Left ventricle myocardium superior (tissue), 1 donor: ENCODE measurements around the gene DCTD. TPM values are rescaled to one million over a fixed set of nuclear protein-coding genes. Genes with fewer than 3 reads are reported as not detected.

Experiments used
- ATAC-seq: fragments of 200-7000 bp; cut with Tn5 transposase; one replicate; pipeline ENCODE4 v1.9.1; 2020; ENCODE audit warnings: mild to moderate bottlenecking, moderate library complexity
- DNase-seq: peaks from one replicate; pipeline ENCODE4 v3.0.0-alpha.2; 2020
- intact Hi-C: fragments of 100-400 bp; cut with micrococcal nuclease; formaldehyde crosslinking; loops from one replicate; pipeline ENCODE4 v1.11.0; 2022
- long read RNA-seq: library from polyadenylated mRNA; unstranded; transcript quantifications from one replicate; pipeline ENCODE4 v2.0.0, GENCODE V29; 2021
- total RNA-seq: library from RNA; stranded (reverse); fragmentation: NEBNext Ultra II Directional; extraction: Animal tissue kit (Norgen Biotek cat#: 25700); gene quantifications from one replicate; pipeline ENCODE4 v1.2.1, GENCODE V29; 2021
- donor health status: DM: no; HTN: yes; CAD: no; lungs with severe emphysema.

DCTD gene
- 43.8 TPM for total RNA-seq
- long read RNA-seq, transcript DCTD-202 (6 exons, 1,972 nt) = minor isoform, 14 of 65 reads
- long read RNA-seq, transcript DCTD-201 (6 exons, 1,931 nt) = major isoform, 37 of 65 reads
- long read RNA-seq, partial matches to known transcripts = 1 of 65 reads
- long read RNA-seq, other reads (novel, unspliced or antisense) = 9 of 65 reads

GRCh38 chr4:182917182-182918043 lies at the start of gene DCTD:
Gene DCTD, minus strand, starts transcription at chr4:182917386. Its CDS starts 1,818 bp downstream, at chr4:182915568.
- intact Hi-C loops = no loop called here
- DNase-seq = peak; percentile 91
- ATAC-seq = peak; percentile 94

- intact Hi-C loops = no loop called here
- ATAC-seq (no peak), DNase-seq (no peak)
These were observed 43.6 kb upstream of the DCTD start for GRCh38 chr4:182960746-182961145.

DNA sequence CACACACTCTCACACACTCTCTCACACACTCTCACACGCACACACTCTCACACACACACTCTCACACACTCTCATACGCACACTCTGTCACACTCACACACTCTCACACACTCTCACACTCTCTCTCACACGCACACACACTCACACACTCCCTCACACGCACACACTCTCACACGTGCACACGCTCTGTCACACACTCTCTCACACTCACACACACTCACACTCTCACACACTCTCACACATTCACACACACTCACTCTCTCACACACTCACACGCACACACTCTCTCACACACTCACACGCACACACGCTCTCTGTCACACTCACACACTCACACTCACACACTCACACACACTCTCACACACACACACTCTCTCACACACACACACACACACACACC lies 43.0 kb upstream of the DCTD start:
- DNase-seq (no peak), ATAC-seq (no peak)
- intact Hi-C loops = no loop called here

GRCh38 chr4:182955411-182955810 lies 38.2 kb upstream of the DCTD start:
- no peak for ATAC-seq
- intact Hi-C loops = loop anchor here (10.0 kb wide), 1 partner anchor 99 kb away; no protein-coding TSS in a partner anchor
- no peak for DNase-seq

DNA sequence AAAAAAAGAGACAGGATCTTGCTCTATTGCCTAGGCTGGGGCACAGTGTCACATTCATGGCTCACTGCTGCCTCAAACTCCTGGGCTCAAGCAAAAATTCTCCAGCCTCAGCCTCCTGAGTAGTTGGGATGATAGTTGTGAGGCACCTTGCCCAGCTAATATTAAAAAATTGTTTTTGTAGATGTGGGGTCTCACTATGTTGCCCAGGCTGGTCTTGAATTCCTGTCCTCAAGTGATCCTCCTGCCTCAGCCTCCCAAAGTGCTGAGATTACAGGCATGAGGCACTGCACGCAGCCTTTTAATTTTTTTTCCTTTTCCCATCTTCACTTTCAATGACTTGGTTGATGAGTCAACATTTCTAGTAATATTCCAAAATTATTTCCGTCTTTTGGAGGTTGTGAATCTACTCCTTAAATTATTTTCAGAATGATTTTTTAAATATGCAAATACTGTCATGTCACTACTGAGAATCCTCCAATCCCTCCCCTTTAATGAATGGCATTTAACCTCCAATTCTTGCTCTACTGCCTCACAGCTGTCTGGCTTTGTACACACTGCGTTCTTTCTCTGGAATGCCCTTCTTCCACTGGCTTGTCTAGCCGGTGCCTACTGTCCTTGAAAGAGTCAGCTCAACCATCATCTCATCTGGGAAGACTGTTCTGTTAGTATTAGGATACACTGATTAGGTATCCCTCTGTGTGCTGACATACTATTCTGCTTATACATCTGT lies 27.5 kb upstream of the DCTD start:
- ATAC-seq (no peak), DNase-seq (no peak)
- intact Hi-C loops = no loop called here

- no peak for ATAC-seq
- intact Hi-C loops = loop anchor here (2.0 kb wide), 1 partner anchor 323 kb away; no protein-coding TSS in a partner anchor
- no peak for DNase-seq
These were observed 22.5 kb upstream of the DCTD start for GRCh38 chr4:182939680-182940079.

GRCh38 chr4:182938205-182938645 lies 21.0 kb upstream of the DCTD start:
- intact Hi-C loops = loop anchor here (2.0 kb wide), 1 partner anchor 325 kb away; no protein-coding TSS in a partner anchor
- ATAC-seq (peak; percentile 98), DNase-seq (peak; percentile 81)

DNA sequence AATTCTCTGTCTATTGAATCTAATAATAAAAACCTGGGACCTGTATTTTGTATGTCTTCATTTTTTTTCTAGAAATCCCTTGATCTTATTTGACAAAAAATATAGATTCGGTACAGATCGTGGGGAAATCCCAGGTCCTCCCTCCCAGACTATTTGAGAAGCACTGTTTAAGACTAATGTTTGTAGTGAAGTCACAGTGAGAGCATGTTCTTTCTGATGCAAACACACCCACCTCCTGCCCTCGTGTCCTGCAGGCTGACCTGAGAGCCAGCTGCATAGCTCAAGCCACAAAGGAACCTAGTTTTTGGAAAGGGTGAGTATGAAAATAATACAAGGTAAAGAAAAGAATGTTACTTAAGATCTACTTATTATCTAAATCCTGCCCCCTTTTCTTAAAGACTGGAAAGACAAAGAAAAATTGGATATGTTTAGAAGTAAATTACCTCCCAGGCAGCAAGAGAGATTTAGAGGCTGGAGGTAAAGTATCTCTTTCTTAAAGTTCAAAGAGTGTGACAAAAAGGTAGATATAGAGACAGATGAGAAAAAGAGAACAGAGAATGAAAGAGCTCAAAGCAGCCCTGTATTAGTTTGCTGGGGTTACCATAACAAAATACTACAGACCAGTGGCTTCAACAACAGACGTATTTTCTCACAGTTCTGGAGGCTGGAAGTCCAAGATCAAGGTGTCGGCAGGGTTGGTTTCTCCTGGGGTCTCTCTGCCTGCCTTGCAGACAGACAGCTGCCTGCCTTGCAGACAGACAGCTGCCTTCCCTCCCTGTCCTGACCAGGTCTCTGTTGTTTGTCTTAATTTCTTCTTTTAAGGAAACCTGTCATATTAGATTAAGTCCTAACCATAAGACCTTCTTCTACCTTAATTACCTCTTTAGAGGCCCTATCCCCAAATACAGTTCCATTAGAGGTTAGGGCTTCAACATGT lies 20.4 kb upstream of the DCTD start:
- intact Hi-C loops = loop anchor here (2.0 kb wide), 1 partner anchor 325 kb away; no protein-coding TSS in a partner anchor
- ATAC-seq = no peak
- no peak for DNase-seq

DNA sequence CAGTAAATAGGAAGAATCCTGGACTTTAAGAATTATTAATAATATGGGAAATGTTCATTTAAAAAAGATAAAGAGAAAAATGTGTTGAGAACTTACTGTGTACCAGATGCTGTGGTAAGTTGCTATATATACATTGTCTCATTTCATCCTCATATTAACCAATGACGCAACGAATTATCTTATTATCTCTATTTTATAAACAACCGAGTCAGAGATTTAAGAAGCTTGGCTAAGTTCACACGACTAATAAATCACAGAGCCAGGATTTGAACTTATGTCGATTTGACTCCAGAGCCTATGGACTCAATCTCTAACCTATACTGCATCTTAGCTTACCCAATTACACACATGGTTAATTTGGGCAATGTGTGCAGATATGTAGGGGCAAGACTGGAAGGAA lies 15.5 kb upstream of the DCTD start:
- intact Hi-C loops = no loop called here
- DNase-seq = no peak
- no peak for ATAC-seq

DNA sequence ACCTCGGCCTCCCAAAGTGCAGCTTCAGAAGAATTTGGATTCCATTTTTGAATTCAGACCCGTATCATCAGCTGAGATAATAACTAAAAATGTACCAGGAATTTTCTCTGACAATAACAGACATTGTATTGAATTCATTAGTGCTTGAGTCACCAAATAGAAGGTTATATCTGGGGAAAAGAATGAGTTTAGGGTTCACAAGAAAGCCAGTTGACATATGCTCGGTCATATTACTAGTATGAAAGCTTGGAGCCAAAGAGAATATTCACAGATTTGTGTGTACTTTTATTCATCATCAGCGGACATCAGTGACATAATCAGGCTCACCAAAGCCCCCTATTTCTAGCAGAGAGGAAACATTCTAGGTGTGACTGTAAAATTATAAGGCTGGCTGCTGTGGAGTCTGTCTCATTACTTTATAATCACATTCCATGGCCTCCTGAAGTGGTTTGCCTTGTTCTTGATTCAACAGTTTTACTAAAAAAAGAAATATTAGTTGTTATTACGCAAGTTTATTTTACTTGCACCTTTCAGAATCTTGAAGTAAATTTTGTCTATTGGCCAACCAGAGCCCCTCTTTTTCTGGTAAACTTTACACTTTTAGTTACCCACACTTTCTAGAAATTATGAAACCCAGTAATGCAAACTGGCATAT lies 14.6 kb upstream of the DCTD start:
- ATAC-seq = no peak
- DNase-seq = no peak
- intact Hi-C loops = no loop called here

DNA sequence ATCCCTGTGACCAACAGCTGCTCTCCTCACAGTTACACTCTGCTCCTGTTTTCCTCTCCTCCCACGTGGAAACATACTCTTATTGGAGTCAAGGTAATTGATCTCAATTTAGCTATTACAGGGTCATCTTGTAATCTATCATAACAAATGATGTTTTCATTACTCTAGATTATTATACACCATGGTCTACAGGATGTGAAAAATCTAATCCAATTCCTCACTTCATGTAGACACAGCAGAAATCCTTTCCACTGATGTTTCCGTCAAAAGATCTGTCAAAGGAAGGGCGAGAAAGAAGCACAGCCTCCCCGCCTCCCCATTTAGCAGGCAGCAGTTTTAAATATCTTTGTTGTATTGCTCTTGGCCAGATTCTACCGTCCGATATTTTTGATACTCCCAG lies 13.7 kb upstream of the DCTD start:
- DNase-seq (no peak), ATAC-seq (no peak)
- intact Hi-C loops = no loop called here

GRCh38 chr4:182929296-182929695 lies 12.1 kb upstream of the DCTD start:
- ATAC-seq (no peak), DNase-seq (no peak)
- intact Hi-C loops = loop anchor here (10.0 kb wide), 1 partner anchor 444 kb away; no protein-coding TSS in a partner anchor

DNA sequence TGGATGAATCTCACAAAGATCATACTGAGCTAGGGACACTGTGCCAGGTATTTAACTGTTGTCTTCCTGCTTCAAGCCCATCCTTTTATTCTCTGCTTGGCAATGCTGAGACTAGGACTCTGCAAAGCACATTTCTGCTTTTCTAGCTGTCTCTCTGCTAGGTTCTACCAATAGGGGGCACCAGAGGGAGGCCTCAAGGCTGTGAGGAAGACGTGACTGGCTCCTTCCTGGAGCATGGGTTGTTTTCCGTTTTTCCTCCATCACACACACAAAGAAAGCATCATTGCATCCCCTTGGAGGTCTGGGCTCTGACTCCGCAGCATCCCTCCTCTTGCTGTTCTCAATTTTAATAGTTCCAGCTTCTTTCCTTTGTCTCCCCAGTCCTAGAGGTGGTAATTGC lies 10.9 kb upstream of the DCTD start:
- no peak for ATAC-seq
- DNase-seq = no peak
- intact Hi-C loops = loop anchor here (10.0 kb wide), 1 partner anchor 443 kb away; no protein-coding TSS in a partner anchor

DNA sequence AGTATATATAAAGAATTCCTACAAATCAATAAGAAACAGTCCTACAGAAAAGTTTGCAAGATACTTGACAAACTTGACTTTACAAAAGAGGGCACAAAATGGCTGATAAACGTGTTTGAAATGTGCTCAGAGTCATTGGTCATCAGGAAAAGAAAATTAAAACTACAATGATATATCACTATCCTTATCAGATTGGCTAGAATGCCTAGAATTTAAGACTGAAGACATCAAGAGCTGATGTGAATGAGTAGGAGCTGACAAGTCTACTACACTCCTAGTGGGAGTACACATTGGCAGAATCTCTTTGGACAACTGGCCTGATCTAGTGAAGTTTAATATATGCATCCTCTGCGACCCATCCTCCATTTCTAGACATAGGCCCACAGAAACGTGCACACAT lies 10.3 kb upstream of the DCTD start:
- intact Hi-C loops = loop anchor here (10.0 kb wide), 1 partner anchor 443 kb away; no protein-coding TSS in a partner anchor
- ATAC-seq (no peak), DNase-seq (no peak)

- intact Hi-C loops = loop anchor here (10.0 kb wide), 1 partner anchor 441 kb away; no protein-coding TSS in a partner anchor
- DNase-seq (no peak), ATAC-seq (no peak)
These were observed 8.7 kb upstream of the DCTD start for GRCh38 chr4:182925855-182926254.

- ATAC-seq (peak; percentile 91), DNase-seq (peak; percentile 74)
- intact Hi-C loops = loop anchor here (10.0 kb wide), 1 partner anchor 441 kb away; no protein-coding TSS in a partner anchor
These were observed 8.1 kb upstream of the DCTD start for GRCh38 chr4:182925298-182925757.

DNA sequence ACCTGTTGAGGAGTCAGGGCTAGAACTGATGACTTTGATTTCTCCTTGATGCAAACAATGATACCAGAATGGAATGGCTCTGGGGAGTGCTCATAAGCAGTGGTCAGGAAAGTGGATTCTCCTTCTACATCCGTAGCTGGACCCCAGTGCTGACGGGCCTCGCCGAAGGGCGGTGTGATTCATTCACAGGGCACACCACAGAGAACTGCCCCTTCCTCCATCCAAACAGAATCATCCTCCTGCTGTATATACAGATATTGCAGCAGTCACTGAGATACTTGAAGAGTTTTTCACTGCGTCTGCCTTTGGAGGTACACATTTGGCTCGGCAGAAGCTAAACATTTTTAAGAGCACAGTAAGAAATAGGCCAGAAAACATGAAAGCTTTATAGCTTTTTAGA lies 7.3 kb upstream of the DCTD start:
- intact Hi-C loops = loop anchor here (10.0 kb wide), 1 partner anchor 440 kb away; no protein-coding TSS in a partner anchor
- no peak for ATAC-seq
- no peak for DNase-seq
